Fibroblast of skin of scalp (primary cell): ENCODE measurements around the gene SFMBT2. TPM values are rescaled to one million over a fixed set of nuclear protein-coding genes. Genes with fewer than 3 reads are reported as not detected.
A peak's percentile ranks its signal among the peaks of the same experiment; 100 is the strongest.

ENCODE experiments used
- DNase-seq: peaks from one replicate; pipeline ENCODE4 v3.0.0-alpha.2; 2013
- polyA plus RNA-seq, 2 experiments: library from polyadenylated mRNA; unstranded; fragments of 120-200 nt; gene quantifications; one replicate each; pipeline ENCODE4 v1.2.1, GENCODE V29; 2013; ENCODE audit not compliant: insufficient read length in 2 of 2

Gene SFMBT2
- polyA plus RNA-seq (2013, experiment 1 of 2; ENCODE audit: insufficient read length), result 0.11 TPM
- 0.35 TPM for polyA plus RNA-seq (2013, experiment 2 of 2; ENCODE audit: insufficient read length)

- DNase-seq, result peak; percentile 59
Observed at GRCh38 chr10:7410862-7411670, at the start of gene SFMBT2. Gene SFMBT2 (minus strand): TSS chr10:7411034. CDS start chr10:7381898, 29,136 bp downstream.

GRCh38 chr10:7460006-7460405, 49.2 kb upstream of the SFMBT2 start:
- DNase-seq, result no peak

DNA sequence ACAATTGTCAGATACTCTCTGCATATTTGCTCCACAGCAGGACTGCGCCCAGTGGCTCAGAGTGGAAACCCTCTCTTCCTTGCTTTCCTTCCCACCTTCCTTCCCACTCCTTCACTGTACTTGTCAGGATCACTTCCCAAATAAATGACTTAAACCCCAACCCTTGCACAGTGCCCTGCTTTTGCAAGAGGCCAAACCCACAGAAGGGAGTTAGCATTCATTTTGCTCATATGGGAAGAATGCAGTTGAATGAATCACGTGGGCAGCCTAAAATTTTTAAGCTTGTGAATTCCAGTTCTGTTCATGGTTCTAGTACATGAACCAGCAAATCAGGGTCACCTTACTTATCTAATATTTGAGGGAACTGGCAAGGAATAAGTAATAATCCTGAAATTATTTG, 47.7 kb upstream of the SFMBT2 start:
- DNase-seq, result peak; percentile 18

GRCh38 chr10:7457478-7458316, 46.9 kb upstream of the SFMBT2 start:
- DNase-seq, result no peak

DNA sequence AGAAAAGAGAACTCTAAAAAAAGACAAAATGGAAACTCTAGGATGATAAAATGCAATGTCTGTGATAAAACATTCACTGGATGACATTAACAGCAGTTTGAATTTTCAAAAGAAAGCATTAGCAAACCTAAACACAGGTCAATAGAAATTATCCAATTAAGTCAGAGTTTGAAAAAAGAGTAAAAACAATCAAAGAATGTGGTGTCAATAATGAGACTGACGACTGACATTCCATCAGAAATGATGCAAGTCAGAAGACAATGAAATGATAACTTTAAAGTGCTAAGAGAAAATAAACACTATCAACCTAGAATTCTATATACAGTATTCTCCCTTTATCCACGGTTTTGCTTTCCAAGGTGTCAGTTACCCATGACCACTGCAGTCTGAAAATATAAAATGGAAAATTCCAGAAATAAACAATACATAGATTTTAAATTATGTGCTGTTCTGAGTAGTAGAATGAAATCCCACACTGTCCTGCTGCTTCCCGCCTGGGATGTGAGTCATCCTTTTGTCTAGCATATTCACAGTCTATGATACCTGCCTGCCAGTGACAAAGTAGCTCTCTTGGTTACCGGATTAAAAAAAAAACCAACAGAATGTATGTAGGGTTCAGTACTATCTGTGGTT, 38.3 kb upstream of the SFMBT2 start:
- DNase-seq, result no peak

DNA sequence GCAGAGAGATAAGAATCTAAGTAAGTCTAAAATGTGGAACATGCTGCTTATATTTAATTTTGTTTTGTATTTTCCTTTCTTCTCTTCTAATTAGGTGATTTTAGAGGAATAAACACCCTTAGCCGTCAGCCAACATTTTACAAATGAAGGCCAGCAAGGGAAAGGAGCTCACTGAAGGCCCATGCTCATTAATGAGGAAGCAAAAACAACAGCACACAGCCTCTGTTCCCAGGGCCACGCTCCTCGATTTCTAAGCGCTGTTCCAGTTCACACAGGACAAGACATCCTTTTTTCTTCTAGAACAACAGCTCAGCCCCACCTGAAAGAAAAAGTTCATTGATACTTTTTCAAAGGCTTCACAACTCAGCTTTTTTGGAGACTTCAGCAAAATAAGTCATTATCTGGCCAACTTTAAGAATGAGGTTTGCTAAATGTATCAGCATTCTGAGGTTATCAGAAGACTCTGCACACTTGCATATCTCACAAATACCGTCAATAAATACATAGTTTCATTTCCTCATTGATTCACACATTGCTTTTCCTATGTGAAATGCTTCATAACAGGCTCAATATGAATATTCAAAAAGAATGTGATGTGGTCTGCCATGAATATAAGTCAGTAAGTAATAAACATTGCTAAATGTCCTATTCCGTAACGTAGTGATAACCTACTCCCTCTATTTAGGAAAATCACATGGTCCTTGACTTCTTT, 34.8 kb upstream of the SFMBT2 start:
- DNase-seq, result no peak

DNA sequence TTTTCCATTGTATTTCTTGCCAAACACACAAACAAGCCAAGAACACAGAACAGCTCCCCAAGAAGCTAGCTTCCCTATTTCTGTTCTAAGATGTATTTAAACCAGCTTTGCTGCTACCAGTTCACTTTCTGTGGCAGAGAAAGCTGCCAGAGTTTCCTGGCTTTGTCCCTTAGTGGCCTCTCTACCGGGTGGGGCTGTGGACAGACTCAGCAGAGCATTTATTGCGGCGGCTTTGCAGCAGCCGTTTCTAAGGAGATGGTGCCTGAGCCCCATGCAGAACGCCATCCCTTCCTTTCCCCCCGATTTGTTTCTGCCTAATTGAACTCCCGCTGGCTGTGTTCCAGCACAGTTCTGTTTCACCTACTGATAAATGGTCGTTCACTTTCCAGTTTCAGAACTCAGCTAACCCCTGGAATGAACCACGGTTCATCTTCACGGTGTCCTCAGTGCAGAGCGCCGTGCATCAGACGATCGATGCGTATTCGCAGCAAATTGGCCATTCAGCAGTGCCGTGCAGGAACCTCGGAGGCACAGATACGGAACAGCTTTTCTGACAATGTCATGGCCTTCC, 33.8 kb upstream of the SFMBT2 start:
- DNase-seq, result no peak

DNA sequence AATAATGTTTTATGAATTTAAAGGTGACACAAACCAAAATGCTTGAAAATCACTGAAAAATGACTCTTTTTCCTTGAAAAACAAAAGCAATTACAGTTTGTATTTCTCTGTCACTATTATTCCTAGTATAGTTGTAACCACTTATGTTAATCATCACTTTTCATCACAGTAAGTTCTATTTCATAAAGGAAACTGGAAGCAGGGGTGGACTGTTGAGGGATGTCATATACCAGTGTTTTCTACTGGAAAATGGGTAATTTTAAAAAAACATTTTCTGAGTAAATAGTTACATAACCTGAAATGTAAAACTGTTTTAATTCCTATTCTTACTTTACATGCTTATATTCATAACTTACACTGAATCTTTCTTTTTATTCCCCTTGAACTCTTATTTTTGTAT, 32.2 kb upstream of the SFMBT2 start:
- DNase-seq, result no peak

DNA sequence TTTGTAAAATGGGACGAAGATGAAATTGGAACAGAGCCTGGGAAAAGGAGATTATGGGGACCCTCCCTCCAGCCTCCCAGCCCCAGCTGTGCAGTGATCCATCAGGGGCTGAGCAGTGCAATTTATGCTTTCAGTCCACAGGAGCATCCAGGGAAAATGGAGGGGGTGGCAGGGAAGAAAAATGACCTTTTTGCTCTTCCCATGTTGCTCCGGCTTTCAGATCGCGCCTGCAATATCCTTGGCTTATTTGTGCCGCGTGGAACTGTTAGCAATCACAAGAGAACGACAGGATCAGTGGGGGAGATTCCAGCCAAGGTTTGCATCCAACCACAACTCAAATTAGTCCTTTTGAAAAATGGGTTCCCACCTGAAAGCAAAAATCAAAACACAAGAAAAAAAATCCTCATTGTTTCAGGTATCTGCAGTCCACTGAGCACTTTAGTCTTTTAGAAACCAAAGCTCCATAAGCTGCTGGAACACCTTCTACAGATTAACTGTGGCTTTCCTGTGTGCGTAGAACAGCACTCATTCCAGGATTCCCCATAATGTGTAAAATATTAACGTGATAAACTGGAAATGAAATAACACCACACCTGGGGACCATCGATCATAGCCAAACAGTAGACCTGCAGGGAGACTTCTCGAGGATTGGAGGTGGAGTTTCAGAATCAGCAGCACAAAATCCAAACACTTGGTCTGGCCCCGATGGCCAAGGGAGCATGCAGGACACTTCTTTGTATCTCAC, 30.7 kb upstream of the SFMBT2 start:
- no peak for DNase-seq

DNA sequence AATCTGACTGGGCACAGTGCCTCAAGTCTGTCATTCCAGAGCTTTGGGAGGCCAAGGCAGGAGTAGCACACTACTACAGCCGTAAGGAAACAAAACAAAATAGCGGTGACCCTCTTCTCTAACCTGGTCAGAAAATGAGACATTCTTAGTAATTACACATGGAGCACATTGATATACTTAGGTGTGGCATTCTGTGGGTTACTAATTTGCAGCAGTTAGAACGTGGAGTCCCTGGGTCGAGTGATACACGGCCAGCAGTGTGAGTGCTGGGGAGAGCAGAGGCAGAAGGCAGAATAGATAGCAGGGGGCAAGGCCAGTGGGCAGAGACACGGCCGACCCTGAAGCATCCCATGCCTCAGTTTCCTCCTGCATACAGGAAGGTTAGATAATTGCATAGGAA, 28.9 kb upstream of the SFMBT2 start:
- no peak for DNase-seq

- DNase-seq, result no peak
Observed at GRCh38 chr10:7438196-7438986, 27.6 kb upstream of the SFMBT2 start.

GRCh38 chr10:7436490-7437100, 25.8 kb upstream of the SFMBT2 start:
- no peak for DNase-seq

DNA sequence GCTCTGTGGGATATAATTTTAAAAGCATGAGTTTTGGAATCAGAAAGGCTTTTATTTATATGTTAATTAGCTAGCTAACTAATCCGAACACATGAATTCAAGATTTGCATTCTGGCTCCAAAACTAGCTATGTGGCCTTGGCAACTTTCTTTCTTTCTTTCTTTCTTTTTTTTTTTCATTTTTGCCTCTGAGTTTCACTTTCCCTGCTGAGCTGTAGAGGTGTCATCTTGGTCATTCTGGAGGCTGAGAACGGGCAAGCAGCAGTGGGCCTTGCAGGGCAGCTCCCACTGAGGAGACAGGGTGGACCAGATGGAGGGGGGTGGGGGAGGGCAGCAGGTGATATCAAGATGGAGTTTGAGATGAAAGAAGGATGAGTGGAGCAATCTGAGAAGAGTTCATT, 24.8 kb upstream of the SFMBT2 start:
- DNase-seq, result no peak

GRCh38 chr10:7434378-7434777, 23.5 kb upstream of the SFMBT2 start:
- no peak for DNase-seq

- no peak for DNase-seq
Observed at GRCh38 chr10:7433861-7434260, 23.0 kb upstream of the SFMBT2 start.

DNA sequence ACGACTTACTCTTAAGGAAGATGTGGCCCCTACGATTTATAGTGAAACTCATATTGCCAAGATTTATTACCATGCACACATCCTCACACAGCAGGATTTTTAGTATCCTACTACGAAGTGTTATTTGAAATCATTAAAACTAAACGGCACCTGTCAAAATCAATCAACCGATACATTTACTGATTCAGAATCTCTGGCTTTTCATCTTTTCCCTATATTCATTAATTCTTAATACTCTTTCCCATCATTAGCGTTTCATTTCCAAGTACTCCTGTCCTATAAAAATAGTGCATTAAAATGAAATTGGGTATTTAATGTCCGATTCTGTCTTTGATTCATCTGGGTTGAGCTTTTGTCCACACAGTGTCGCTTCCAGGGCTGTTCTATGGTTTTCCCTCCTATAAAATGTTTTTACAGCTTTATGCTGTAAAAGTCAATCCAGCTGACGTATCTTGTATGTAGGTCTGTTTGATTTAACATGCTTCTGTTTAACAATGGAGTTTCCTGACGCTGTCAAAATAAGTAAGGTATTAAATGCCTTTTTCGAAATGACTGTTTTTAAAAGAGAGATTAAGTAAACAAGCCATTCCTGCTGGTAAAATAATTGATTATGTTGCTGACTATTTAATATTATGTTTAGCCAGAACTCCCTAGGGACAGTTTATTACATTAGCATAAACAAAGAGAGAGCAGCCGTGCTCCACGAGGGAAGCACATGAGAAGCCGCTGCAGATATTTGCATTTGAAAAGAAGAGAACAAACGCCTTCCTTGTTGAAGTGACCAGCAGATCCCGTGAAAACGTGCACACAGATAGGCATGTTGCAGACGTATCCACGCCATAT, 22.3 kb upstream of the SFMBT2 start:
- no peak for DNase-seq

DNA sequence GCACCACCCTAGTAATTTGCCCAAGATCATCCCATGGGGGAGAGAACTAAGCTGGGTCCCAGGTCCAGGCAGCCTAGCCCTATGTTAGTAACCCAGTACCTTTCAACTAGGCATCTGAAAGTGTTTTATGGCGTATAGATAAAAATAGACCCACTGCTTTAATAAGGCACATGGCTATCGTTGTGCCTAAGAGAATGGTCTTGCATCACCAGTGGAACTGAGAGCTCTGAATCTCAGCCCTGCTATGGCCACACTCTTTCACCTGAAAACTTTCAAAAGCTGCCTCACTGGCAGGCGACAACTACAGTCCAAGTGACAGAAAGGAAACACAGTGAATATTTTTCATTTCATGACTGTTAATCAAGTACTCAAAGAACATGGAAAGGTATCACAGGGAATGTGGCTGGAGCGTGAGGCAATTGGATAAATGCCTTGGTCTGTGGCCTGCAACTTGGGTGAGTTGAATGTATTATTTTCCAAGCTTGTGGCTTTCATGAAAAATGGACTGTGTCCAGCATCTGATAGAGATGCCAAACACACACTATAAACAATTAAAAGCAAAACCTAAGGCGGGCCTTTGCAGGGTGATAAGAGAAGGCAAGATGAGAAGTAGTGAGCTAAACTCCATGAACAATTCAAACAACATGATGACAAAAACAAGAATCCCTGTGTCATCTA, 18.0 kb upstream of the SFMBT2 start:
- no peak for DNase-seq

DNA sequence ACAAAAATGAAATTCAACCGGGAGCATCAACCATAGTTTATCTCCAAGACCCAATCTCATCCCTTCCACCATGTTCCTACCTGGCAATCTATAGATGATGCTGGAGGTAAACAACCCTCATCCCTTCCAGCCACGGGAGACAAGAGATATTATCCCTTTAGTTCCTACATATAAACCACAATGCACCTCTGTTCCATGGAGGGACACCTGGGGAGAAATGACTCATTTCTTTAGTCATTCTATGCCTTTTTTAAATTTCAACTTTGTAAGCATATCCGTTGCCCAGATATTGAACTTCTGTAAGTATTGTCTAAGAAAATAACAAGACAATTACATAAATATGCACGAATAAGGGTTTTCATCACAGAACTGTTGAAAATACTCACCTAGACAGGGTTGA, 15.5 kb upstream of the SFMBT2 start:
- no peak for DNase-seq

- DNase-seq, result no peak
Observed at GRCh38 chr10:7425691-7426090, 14.9 kb upstream of the SFMBT2 start.
